ENCODE results near the gene BID. TPM values are rescaled to one million over a fixed set of nuclear protein-coding genes. Genes with fewer than 3 reads are reported as not detected.

BID gene
- total and polyA plus RNA-seq, 4 donors, result 13.1 to 179 (median 37.5) TPM

DNA sequence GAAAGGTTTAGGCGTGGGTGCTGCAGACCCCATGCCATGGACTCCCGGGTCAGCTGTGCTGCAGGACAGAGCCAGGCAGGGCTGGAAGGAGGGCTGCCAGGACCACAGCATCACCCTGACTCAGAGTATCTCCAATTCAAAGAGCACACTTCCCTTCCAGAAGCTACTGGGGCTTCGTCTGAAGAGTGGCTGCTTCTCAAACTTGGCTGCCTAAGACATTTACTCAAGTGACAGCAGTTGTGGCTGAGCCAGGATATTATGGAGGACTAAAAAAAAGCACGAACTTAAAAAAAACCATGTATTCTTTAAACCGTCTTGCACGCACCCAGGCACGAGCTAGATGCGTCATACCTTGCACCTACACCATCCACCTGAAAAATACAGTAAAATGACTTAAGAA is 13.0 kb upstream of the BID start:
- Histone ChIP-seq H3K36me3 (ENCODE audit: control insufficient read depth in 4 of 4, insufficient read depth in 4 of 4, low read length in 4 of 4) (peaks cover 0 to 8% (median 4%) of the 10 kb centered on the region in 4 donors), H3K4me3 (no peak overlapping the region), H3K4me1 (ENCODE audit: control insufficient read depth in 5 of 5, insufficient read depth in 5 of 5, low read length in 5 of 5) (peaks cover 0 to 3% (median 0%) of the 10 kb centered on the region in 5 donors), H3K9ac (ENCODE audit: insufficient read depth in 1 of 2, low read length in 2 of 2) (no peak overlapping the region), H3K27ac (ENCODE audit: low read depth in 1 of 2, low read length in 1 of 2) (peak overlapping the region; percentile 54 to 88), H3K9me3 (ENCODE audit: control insufficient read depth in 4 of 4, insufficient read depth in 3 of 4, low read length in 3 of 4) (no peaks in the 10 kb centered on the region), H3K27me3 (ENCODE audit: control insufficient read depth in 3 of 3, insufficient read depth in 3 of 3, low read length in 2 of 3) (peaks cover 0 to 3% (median 0%) of the 10 kb centered on the region in 3 donors)
- TF ChIP-seq, protein P1, sequence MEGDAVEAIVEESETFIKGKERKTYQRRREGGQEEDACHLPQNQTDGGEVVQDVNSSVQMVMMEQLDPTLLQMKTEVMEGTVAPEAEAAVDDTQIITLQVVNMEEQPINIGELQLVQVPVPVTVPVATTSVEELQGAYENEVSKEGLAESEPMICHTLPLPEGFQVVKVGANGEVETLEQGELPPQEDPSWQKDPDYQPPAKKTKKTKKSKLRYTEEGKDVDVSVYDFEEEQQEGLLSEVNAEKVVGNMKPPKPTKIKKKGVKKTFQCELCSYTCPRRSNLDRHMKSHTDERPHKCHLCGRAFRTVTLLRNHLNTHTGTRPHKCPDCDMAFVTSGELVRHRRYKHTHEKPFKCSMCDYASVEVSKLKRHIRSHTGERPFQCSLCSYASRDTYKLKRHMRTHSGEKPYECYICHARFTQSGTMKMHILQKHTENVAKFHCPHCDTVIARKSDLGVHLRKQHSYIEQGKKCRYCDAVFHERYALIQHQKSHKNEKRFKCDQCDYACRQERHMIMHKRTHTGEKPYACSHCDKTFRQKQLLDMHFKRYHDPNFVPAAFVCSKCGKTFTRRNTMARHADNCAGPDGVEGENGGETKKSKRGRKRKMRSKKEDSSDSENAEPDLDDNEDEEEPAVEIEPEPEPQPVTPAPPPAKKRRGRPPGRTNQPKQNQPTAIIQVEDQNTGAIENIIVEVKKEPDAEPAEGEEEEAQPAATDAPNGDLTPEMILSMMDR (IDR thresholded peaks at IDR 0.05; ENCODE audit: control extremely low read depth, extremely low read depth), result no peak
- DNase-seq (no peak), ATAC-seq (ENCODE audit: insufficient read depth, low FRiP score) (no peak)
- WGBS, 2 donors, result 81 to 87% methylated on average over 8 of the region's 8 CpGs

DNA sequence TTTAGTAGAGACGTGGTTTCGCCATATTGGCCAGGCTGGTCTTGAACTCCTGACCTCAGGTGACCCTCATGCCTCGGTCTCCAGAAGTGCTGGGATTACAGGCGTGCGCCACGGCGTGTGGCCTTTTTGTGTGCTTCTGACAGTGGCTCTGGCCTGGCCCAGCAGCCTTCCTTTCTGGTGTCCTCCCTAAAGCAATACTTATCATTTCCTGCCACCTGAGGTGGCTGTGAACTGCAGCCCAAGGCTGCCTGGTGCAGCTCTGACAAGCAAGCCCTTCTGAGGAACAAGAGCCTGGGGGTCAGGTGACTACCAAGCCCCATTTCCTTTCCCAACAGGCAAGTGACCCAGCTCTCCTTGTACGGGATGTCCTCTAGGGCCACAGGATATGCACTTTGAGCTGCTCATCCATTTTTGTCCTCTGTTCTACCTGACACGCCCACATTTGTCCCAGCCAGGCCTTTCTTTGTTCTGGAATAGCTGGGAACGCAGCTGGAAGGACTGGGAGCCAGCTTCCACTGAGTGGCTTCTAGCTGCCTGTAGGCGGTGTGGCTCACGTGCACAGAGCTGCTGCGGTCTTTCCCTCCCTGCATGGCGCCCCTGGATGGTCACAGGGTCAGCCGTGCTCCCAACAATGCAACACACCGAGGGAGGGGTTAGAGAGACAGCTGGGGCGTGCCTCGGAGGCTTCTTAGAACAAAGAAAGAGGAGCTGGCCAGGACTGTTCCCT is 12.3 kb upstream of the BID start:
- Histone ChIP-seq H3K36me3 (ENCODE audit: control insufficient read depth in 4 of 4, insufficient read depth in 4 of 4, low read length in 4 of 4) (peaks cover 0 to 8% (median 4%) of the 10 kb centered on the region in 4 donors), H3K9me3 (ENCODE audit: control insufficient read depth in 4 of 4, insufficient read depth in 3 of 4, low read length in 3 of 4) (no peaks in the 10 kb centered on the region), H3K9ac (ENCODE audit: insufficient read depth in 1 of 2, low read length in 2 of 2) (no peak overlapping the region), H3K4me1 (ENCODE audit: control insufficient read depth in 5 of 5, insufficient read depth in 5 of 5, low read length in 5 of 5) (peaks cover 0 to 5% (median under 1%) of the 10 kb centered on the region in 5 donors), H3K27ac (ENCODE audit: low read depth in 1 of 2, low read length in 1 of 2) (peak overlapping the region; percentile 54 to 88), H3K4me3 (no peak overlapping the region), H3K27me3 (ENCODE audit: control insufficient read depth in 3 of 3, insufficient read depth in 3 of 3, low read length in 2 of 3) (peaks cover 0 to 3% (median 0%) of the 10 kb centered on the region in 3 donors)
- 67 to 69% methylated on average over 18 of the region's 18 CpGs for WGBS, 2 donors
- ATAC-seq (ENCODE audit: insufficient read depth, low FRiP score) (peak; percentile 4), DNase-seq (peak in 1 of 3 donors; percentile 49)
- TF ChIP-seq, protein P1 (IDR thresholded peaks at IDR 0.05; ENCODE audit: control extremely low read depth, extremely low read depth), result no peak

DNA sequence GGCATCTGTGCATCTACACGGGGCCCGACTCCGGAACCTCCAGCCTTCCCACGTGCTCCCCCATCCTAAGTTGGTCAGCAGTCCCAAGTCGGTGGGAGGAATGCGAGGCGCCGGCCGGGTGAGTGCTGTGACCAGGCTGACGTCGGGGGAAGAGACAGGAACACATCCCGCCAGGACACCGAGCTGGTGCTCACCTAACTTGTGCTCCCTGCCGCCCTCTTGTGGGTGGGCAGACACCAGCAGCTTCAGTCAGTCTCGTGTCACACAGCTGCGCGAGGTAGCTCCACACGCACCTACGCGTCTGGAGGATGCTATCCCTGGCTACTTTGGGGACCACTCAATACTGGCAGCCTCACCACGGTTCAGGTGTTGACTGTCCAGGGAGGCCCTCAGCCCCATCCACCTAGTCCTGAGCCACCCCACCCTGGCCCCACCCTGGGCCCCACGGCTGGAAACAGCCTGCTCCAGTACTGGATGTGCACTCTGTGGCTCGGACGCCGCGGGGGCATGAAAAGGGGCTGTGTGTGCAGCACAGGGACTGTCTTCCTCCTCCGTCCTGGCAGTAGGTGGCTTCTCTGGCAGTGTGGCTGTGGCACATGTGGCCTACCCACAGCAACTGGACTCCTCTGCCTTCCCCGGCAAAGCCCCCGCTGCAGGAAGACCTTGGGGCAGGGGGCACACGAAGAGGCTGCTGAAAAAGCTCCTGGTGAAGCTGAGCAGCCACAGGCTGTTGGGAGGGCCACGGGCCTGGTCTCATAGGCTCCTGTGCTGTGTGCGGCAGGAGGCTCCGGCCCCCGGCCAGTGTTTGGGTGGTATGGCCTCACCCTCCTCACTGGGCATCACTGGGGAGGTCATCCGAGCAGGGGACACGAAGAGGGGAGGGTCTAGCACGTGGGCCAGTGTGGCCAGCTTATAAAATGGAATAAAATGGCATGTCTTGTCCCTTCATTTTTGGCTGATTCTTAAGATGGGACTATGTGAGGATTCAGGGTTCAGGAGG is 11.2 kb upstream of the BID start:
- Histone ChIP-seq H3K4me3 (no peak overlapping the region), H3K9ac (ENCODE audit: insufficient read depth in 1 of 2, low read length in 2 of 2) (no peak overlapping the region), H3K27ac (ENCODE audit: low read depth in 1 of 2, low read length in 1 of 2) (peak overlapping the region in 1 of 2 donors; percentile 48), H3K36me3 (ENCODE audit: control insufficient read depth in 4 of 4, insufficient read depth in 4 of 4, low read length in 4 of 4) (peaks cover 0 to 7% (median 3%) of the 10 kb centered on the region in 4 donors), H3K4me1 (ENCODE audit: control insufficient read depth in 5 of 5, insufficient read depth in 5 of 5, low read length in 5 of 5) (peaks cover 0 to 12% (median 8%) of the 10 kb centered on the region in 5 donors), H3K9me3 (ENCODE audit: control insufficient read depth in 4 of 4, insufficient read depth in 3 of 4, low read length in 3 of 4) (no peaks in the 10 kb centered on the region), H3K27me3 (ENCODE audit: control insufficient read depth in 3 of 3, insufficient read depth in 3 of 3, low read length in 2 of 3) (peaks cover 0 to 3% (median 0%) of the 10 kb centered on the region in 3 donors)
- WGBS, 2 donors, result 77 to 80% methylated on average over 37 of the region's 37 CpGs
- TF ChIP-seq, protein P1 (IDR thresholded peaks at IDR 0.05; ENCODE audit: control extremely low read depth, extremely low read depth), result no peak
- ATAC-seq (ENCODE audit: insufficient read depth, low FRiP score) (peak; percentile 21), DNase-seq (no peak)

Data from lung (tissue), 12 donors.